Thyroid gland (tissue), 4 donors: ENCODE measurements around the gene CACNA1H. TPM values are rescaled to one million over a fixed set of nuclear protein-coding genes. Genes with fewer than 3 reads are reported as not detected.

ENCODE experiments used
- DNase-seq, 2 donors: peaks; one replicate each; pipeline ENCODE4 v3.0.0-alpha.2; 2019
- H3K27ac ChIP-seq, 3 donors: fragments of 200-600 bp; sonication (generic); 1 replicate in 2 of 3; 2 replicates in 1 of 3; pipeline ENCODE4 v1.5.1; 2016 to 2019; ENCODE audit warnings: mild to moderate bottlenecking in 1 of 3, moderate library complexity in 1 of 3
- H3K27me3 ChIP-seq: fragments of 200-600 bp; sonication (generic); one replicate; pipeline ENCODE4 v1.5.1; 2019
- H3K36me3 ChIP-seq, 2 donors: fragments of 200-600 bp; sonication (generic); one replicate each; pipeline ENCODE4 v1.5.1; 2016 to 2019
- H3K4me1 ChIP-seq, 2 donors: fragments of 200-600 bp; sonication (generic); one replicate each; pipeline ENCODE4 v1.5.1; 2017 to 2019
- H3K4me3 ChIP-seq, 3 donors: fragments of 200-600 bp; sonication (generic); replicated peaks in 1 of 3; 1 replicate in 2 of 3; 2 replicates in 1 of 3; pipeline ENCODE4 v1.5.1; 2016; ENCODE audit warnings: mild to moderate bottlenecking in 1 of 3
- H3K9me3 ChIP-seq: fragments of 200-600 bp; sonication (generic); one replicate; pipeline ENCODE4 v1.5.1; 2017
- CTCF ChIP-seq, 6 experiments: fragments of 200-600 bp in 3 of 6; fragments of 450-650 bp in 3 of 6; sonication (generic) in 3 of 6; IDR thresholded peaks; one replicate each; pipeline ENCODE4 v1.5.1; 2016 to 2019; ENCODE audit warnings: antibody characterized with exemption in 6 of 6, mild to moderate bottlenecking in 2 of 6, inconsistent platforms in 1 of 6, moderate library complexity in 1 of 6
- POLR2A ChIP-seq, 2 donors: fragments of 450-650 bp; IDR thresholded peaks; one replicate each; pipeline ENCODE4 v1.6.1; 2017; ENCODE audit warnings: antibody characterized with exemption in 2 of 2, mild to moderate bottlenecking in 2 of 2, moderate library complexity in 1 of 2
- WGBS, 2 donors: methylation state at CpG; one replicate each; pipeline ENCODE4 v1.1.5; 2017; 5-methylcytosine and 5-hydroxymethylcytosine counted together
- intact Hi-C: fragments of 100-400 bp; cut with DNase I; formaldehyde crosslinking; loops from one replicate; pipeline ENCODE4 v1.15.1; 2023
- total RNA-seq, 4 donors: library from RNA; depleted of rRNA; stranded (reverse); fragments of >200 nt; gene quantifications; one replicate each; pipeline ENCODE4 v1.2.3, GENCODE V29; 2016

Gene CACNA1H
- total RNA-seq, 4 donors from 2014 or later, result 8.4 to 12.4 (median 9.3) TPM

GRCh38 chr16:1174477-1175357 lies 21.8 kb downstream of the CACNA1H start:
- Histone ChIP-seq H3K9me3 (no peaks in the 10 kb centered on the region), H3K36me3 (no peaks in the 10 kb centered on the region), H3K27ac (no peak overlapping the region), H3K27me3 (no peaks in the 10 kb centered on the region), H3K4me3 (no peak overlapping the region), H3K4me1 (no peaks in the 10 kb centered on the region)
- WGBS, 2 donors, result 81% methylated on average over 21 to 31 of the region's 38 CpGs
- TF ChIP-seq CTCF (IDR thresholded peaks at IDR 0.05) (no peak), POLR2A (IDR thresholded peaks at IDR 0.05) (no peak)
- intact Hi-C loops, result no loop called here
- no peak for DNase-seq

- no peaks in the 10 kb centered on the region for H3K36me3 ChIP-seq
- intact Hi-C loops, result no loop called here
- peaks cover 0 to 1% of the 10 kb centered on the region in 2 donors for H3K4me1 ChIP-seq
- 86 to 91% methylated on average over 25 to 27 of the region's 29 CpGs for WGBS, 2 donors
- DNase-seq, result no peak
- no peak overlapping the region for H3K27ac ChIP-seq
- no peaks in the 10 kb centered on the region for H3K27me3 ChIP-seq
- TF ChIP-seq POLR2A (IDR thresholded peaks at IDR 0.05), result no peak
- no peak for TF ChIP-seq CTCF (IDR thresholded peaks at IDR 0.05)
- H3K4me3 ChIP-seq, result no peak overlapping the region
- H3K9me3 ChIP-seq, result no peaks in the 10 kb centered on the region
These were observed 22.8 kb downstream of the CACNA1H start for GRCh38 chr16:1175566-1176279.

GRCh38 chr16:1176280-1176897 lies 23.5 kb downstream of the CACNA1H start:
- H3K27ac ChIP-seq, result no peak overlapping the region
- H3K4me1 ChIP-seq, result peaks cover 4 to 8% of the 10 kb centered on the region in 2 donors
- TF ChIP-seq CTCF (IDR thresholded peaks at IDR 0.05), result no peak
- intact Hi-C loops, result no loop called here
- DNase-seq, result no peak
- WGBS, 2 donors, result 51 to 87% methylated on average over 3 to 14 of the region's 24 CpGs
- no peaks in the 10 kb centered on the region for H3K27me3 ChIP-seq
- H3K9me3 ChIP-seq, result no peaks in the 10 kb centered on the region
- no peaks in the 10 kb centered on the region for H3K36me3 ChIP-seq
- no peak overlapping the region for H3K4me3 ChIP-seq

- no peaks in the 10 kb centered on the region for H3K9me3 ChIP-seq
- no peaks in the 10 kb centered on the region for H3K36me3 ChIP-seq
- H3K4me1 ChIP-seq, result peaks cover 10 to 14% of the 10 kb centered on the region in 2 donors
- no peak overlapping the region for H3K27ac ChIP-seq
- H3K27me3 ChIP-seq, result no peaks in the 10 kb centered on the region
- no peak for DNase-seq
- intact Hi-C loops, result no loop called here
- no peak overlapping the region for H3K4me3 ChIP-seq
- WGBS, 2 donors, result 78 to 80% methylated on average over 19 of the region's 19 CpGs
- TF ChIP-seq CTCF (IDR thresholded peaks at IDR 0.05) (no peak), POLR2A (IDR thresholded peaks at IDR 0.05) (no peak)
These were observed 24.1 kb downstream of the CACNA1H start for GRCh38 chr16:1177053-1177452.
